HUES64 (cell line): ENCODE data around the gene DUSP7.

ENCODE experiments used
- H3K27ac ChIP-seq: 2 replicates; pipeline ENCODE4 v1.7.0; 2013; ENCODE audit warnings: low read depth, low read length, inconsistent platforms
- H3K27me3 ChIP-seq: 2 replicates; pipeline ENCODE4 v1.6.1; 2013; ENCODE audit warnings: mild to moderate bottlenecking, low read length; ENCODE audit not compliant: insufficient read depth
- H3K36me3 ChIP-seq: 2 replicates; pipeline ENCODE4 v1.6.1; 2013; ENCODE audit warnings: mild to moderate bottlenecking, low read length; ENCODE audit not compliant: insufficient read depth
- H3K4me1 ChIP-seq: 2 replicates; pipeline ENCODE4 v1.6.1; 2013; ENCODE audit warnings: mild to moderate bottlenecking, low read length, moderate library complexity; ENCODE audit not compliant: insufficient read depth
- H3K4me3 ChIP-seq: 2 replicates; pipeline ENCODE4 v1.5.1; 2013; ENCODE audit warnings: mild to moderate bottlenecking, low read length, moderate library complexity
- H3K9ac ChIP-seq: 2 replicates; pipeline ENCODE4 v1.6.1; 2013; ENCODE audit warnings: mild to moderate bottlenecking, low read depth, low read length
- H3K9me3 ChIP-seq: 2 replicates; pipeline ENCODE4 v1.6.1; 2013; ENCODE audit warnings: low read depth, low read length; ENCODE audit not compliant: insufficient read depth
- WGBS: fragments of 150-250, 120-280 bp; methylation state at CpG from one replicate; pipeline ENCODE4 v1.1.7; 2013; ENCODE audit warnings: missing lambda C conversion rate; 5-methylcytosine and 5-hydroxymethylcytosine counted together

Gene DUSP7

GRCh38 chr3:52072471-52072870 is 16.1 kb upstream of the DUSP7 start:
- Histone ChIP-seq H3K4me1 (no peaks in the 10 kb centered on the region), H3K4me3 (no peak overlapping the region), H3K9me3 (no peaks in the 10 kb centered on the region), H3K27me3 (no peaks in the 10 kb centered on the region), H3K36me3 (peaks cover 16% of the 10 kb centered on the region), H3K27ac (no peak overlapping the region), H3K9ac (no peak overlapping the region)
- WGBS, result 90% methylated on average over 8 of the region's 8 CpGs

GRCh38 chr3:52072020-52072419 is 15.6 kb upstream of the DUSP7 start:
- Histone ChIP-seq H3K9ac (no peak overlapping the region), H3K4me1 (no peaks in the 10 kb centered on the region), H3K4me3 (no peak overlapping the region), H3K27me3 (no peaks in the 10 kb centered on the region), H3K27ac (no peak overlapping the region), H3K9me3 (no peaks in the 10 kb centered on the region), H3K36me3 (peaks cover 16% of the 10 kb centered on the region)
- WGBS, result 95% methylated on average over 5 of the region's 5 CpGs

- no peaks in the 10 kb centered on the region for H3K4me1 ChIP-seq
- WGBS, result 91% methylated on average over 22 of the region's 22 CpGs
- H3K27me3 ChIP-seq, result no peaks in the 10 kb centered on the region
- no peak overlapping the region for H3K4me3 ChIP-seq
- H3K9ac ChIP-seq, result no peak overlapping the region
- H3K9me3 ChIP-seq, result no peaks in the 10 kb centered on the region
- H3K36me3 ChIP-seq, result peaks cover 16% of the 10 kb centered on the region
- H3K27ac ChIP-seq, result no peak overlapping the region
Observed at GRCh38 chr3:52070724-52071621, 14.6 kb upstream of the DUSP7 start.

DNA sequence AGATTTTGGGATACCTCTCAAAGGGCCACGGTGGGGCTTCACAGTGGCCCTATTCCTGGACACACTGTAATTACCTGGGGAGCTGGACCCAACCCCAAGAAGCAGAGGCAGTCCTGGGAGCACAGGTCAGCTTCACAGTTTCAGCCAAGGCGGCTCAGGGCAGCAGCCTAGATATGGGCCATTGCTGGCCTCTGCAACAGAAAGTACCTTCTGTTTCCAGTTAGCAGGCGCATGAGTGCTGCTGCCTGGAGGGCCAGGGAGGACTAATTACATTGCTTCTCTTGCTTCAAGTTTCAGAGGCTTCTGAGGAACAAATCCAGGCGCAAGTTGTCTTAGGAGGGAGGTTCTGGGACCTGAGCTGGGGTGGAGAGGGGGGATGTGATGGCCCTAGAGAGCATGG is 13.5 kb upstream of the DUSP7 start:
- H3K27me3 ChIP-seq, result no peaks in the 10 kb centered on the region
- H3K4me1 ChIP-seq, result no peaks in the 10 kb centered on the region
- H3K36me3 ChIP-seq, result peaks cover 7% of the 10 kb centered on the region
- H3K9ac ChIP-seq, result no peak overlapping the region
- WGBS, result 96% methylated on average over 4 of the region's 4 CpGs
- no peak overlapping the region for H3K27ac ChIP-seq
- H3K9me3 ChIP-seq, result no peaks in the 10 kb centered on the region
- no peak overlapping the region for H3K4me3 ChIP-seq

- Histone ChIP-seq H3K36me3 (peaks cover 1% of the 10 kb centered on the region), H3K27ac (no peak overlapping the region), H3K9ac (no peak overlapping the region), H3K4me1 (no peaks in the 10 kb centered on the region), H3K27me3 (no peaks in the 10 kb centered on the region), H3K4me3 (no peak overlapping the region), H3K9me3 (no peaks in the 10 kb centered on the region)
- 94% methylated on average over 5 of the region's 5 CpGs for WGBS
Observed at GRCh38 chr3:52069135-52069534, 12.8 kb upstream of the DUSP7 start.

DNA sequence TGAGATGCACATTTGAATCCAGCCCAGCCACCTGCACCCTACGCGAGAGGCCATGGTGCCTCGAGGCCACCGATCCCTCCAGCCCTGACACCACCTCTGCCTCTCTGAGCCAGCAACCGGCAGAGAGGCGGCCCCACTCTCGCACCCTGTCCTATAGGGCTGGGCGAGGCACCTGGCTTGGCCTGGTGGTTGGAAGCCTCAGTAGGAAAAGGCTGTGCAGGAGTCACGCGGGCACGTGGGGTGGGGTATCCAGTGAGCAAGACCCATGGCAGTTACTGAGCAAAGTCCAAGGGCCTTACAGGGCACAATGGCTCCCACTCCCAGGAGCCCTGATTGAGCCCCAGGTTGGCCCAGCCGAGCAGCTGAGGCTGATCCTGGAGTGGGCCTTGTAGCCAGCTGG is 12.4 kb upstream of the DUSP7 start:
- no peaks in the 10 kb centered on the region for H3K9me3 ChIP-seq
- H3K36me3 ChIP-seq, result no peaks in the 10 kb centered on the region
- no peaks in the 10 kb centered on the region for H3K4me1 ChIP-seq
- no peak overlapping the region for H3K27ac ChIP-seq
- H3K4me3 ChIP-seq, result no peak overlapping the region
- 94% methylated on average over 12 of the region's 12 CpGs for WGBS
- H3K27me3 ChIP-seq, result no peaks in the 10 kb centered on the region
- no peak overlapping the region for H3K9ac ChIP-seq

GRCh38 chr3:52068055-52068571 is 11.7 kb upstream of the DUSP7 start:
- Histone ChIP-seq H3K27ac (no peak overlapping the region), H3K4me3 (no peak overlapping the region), H3K36me3 (no peaks in the 10 kb centered on the region), H3K9me3 (no peaks in the 10 kb centered on the region), H3K4me1 (no peaks in the 10 kb centered on the region), H3K9ac (no peak overlapping the region), H3K27me3 (no peaks in the 10 kb centered on the region)
- 78% methylated on average over 12 of the region's 12 CpGs for WGBS

GRCh38 chr3:52067526-52067925 is 11.2 kb upstream of the DUSP7 start:
- H3K9ac ChIP-seq, result no peak overlapping the region
- H3K27ac ChIP-seq, result no peak overlapping the region
- WGBS, result 85% methylated on average over 4 of the region's 4 CpGs
- H3K36me3 ChIP-seq, result no peaks in the 10 kb centered on the region
- H3K4me1 ChIP-seq, result no peaks in the 10 kb centered on the region
- H3K4me3 ChIP-seq, result no peak overlapping the region
- H3K27me3 ChIP-seq, result no peaks in the 10 kb centered on the region
- H3K9me3 ChIP-seq, result no peaks in the 10 kb centered on the region

DNA sequence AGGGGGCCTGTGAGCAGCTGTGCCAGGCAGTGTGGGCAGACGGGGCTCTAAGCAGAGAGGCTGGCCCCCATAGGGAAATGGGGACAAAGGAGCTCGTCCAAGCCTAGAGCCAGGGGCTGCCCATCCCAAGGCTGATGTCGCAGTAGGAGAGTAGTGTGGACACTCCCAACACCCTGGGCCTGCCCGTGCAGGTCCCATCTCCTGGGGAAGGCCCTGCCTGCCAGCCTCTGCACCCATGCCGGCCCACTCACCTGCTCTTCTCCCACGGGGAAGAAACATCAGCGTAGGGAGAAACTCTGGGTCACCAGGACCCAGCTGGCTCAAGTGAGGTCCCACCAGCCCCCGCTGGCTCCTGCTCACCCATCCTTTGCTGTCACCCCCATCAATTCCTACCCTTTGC is 10.7 kb upstream of the DUSP7 start:
- H3K4me1 ChIP-seq, result no peaks in the 10 kb centered on the region
- H3K27me3 ChIP-seq, result no peaks in the 10 kb centered on the region
- no peak overlapping the region for H3K4me3 ChIP-seq
- 93% methylated on average over 8 of the region's 8 CpGs for WGBS
- no peaks in the 10 kb centered on the region for H3K36me3 ChIP-seq
- no peaks in the 10 kb centered on the region for H3K9me3 ChIP-seq
- H3K27ac ChIP-seq, result no peak overlapping the region
- H3K9ac ChIP-seq, result no peak overlapping the region

GRCh38 chr3:52065264-52065756 is 8.9 kb upstream of the DUSP7 start:
- no peaks in the 10 kb centered on the region for H3K4me1 ChIP-seq
- H3K4me3 ChIP-seq, result no peak overlapping the region
- 85% methylated on average over 12 of the region's 12 CpGs for WGBS
- H3K27me3 ChIP-seq, result no peaks in the 10 kb centered on the region
- no peaks in the 10 kb centered on the region for H3K36me3 ChIP-seq
- H3K9me3 ChIP-seq, result no peaks in the 10 kb centered on the region
- no peak overlapping the region for H3K9ac ChIP-seq
- no peak overlapping the region for H3K27ac ChIP-seq

DNA sequence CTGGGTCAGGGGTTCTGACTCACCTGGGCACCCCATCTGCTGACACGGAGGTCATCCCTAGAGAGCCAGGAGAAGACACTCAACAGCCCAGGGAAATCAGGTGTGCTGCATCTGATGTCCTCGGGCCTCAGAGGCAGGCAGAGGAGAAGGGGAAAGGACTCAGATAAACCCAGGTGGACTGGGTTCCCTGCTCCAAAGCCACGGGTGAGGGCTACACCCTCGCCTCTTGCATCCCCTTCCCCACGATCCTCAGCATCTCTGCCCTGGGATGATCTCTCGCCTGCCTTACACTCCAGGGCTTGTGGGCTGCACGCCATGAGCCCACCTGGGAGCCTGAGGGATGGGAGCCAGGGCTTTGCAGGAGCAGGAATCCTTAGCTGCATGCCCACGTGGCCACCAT is 8.2 kb upstream of the DUSP7 start:
- 93% methylated on average over 8 of the region's 8 CpGs for WGBS
- Histone ChIP-seq H3K9me3 (no peaks in the 10 kb centered on the region), H3K4me1 (no peaks in the 10 kb centered on the region)

More for the DNA sequence above, 8.2 kb upstream of the DUSP7 start:
- H3K9ac ChIP-seq, result no peak overlapping the region
- H3K27ac ChIP-seq, result no peak overlapping the region
- no peaks in the 10 kb centered on the region for H3K27me3 ChIP-seq
- H3K4me3 ChIP-seq, result no peak overlapping the region
- no peaks in the 10 kb centered on the region for H3K36me3 ChIP-seq
